Skin epidermis (tissue), 12 donors: ENCODE measurements around the gene TBX2.
"Not testable (repeated sequence)": the region's sequence is repeated elsewhere in the genome, so short reads cannot be mapped to it uniquely, and the experiment has no call there.

Source experiments
- H3K27ac ChIP-seq, 21 experiments: fragments of 200-600 bp; sonication (generic) in 11 of 21; one replicate each; pipeline ENCODE4 v1.5.0; 2020; ENCODE audit warnings: mild to moderate bottlenecking in 3 of 21, inconsistent platforms in 2 of 21, moderate library complexity in 2 of 21
- H3K4me3 ChIP-seq, 7 experiments: fragments of 200-600 bp; sonication (generic) in 2 of 7; one replicate each; pipeline ENCODE4 v1.5.0; 2020; ENCODE audit warnings: inconsistent platforms in 2 of 7, mild to moderate bottlenecking in 2 of 7, moderate library complexity in 1 of 7

The TBX2 gene

GRCh38 chr17:61399131-61400065 lies at the start of gene TBX2:
Gene TBX2 (plus strand): TSS chr17:61399843. CDS start chr17:61400177, 334 bp downstream.
- H3K4me3 ChIP-seq = peak within 1 kb of the TSS; percentile 29 to 54 (median 43)
- H3K27ac ChIP-seq = peak within 1 kb of the TSS; percentile 28 to 80 (median 62)

DNA sequence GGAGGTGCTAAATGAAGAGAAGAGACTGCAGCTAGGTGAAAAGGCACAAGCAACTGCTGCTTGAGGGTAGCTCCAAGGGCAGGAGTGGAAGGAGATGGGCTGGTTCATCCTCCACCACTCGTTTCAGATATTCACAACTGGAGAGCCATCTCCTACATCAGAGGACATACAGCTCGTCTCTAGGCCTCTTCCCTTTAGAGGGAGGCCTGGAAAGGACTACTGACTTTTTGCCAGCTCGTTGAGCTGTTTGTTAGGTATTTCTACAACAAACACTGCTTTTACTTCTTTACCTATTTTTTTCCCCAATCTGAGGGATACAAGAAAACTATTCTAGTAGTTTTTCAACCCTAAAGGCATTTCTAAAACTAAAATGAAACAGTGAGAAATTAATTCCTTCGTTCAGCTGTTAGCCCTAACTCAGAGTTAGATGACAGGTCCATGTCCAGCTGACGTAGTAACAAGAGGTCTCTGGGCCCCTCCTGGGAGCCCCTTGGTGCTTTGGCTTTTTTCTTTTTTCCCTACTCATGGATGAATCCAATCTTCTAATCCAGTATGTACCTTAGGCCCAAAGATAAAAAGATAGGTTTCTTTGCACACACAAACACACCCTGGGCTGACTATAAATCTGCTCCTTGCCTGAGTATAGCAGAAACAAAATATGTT lies 47.8 kb upstream of the TBX2 start:
- Histone ChIP-seq H3K4me3 (no peak overlapping the region), H3K27ac (no peak overlapping the region)

DNA sequence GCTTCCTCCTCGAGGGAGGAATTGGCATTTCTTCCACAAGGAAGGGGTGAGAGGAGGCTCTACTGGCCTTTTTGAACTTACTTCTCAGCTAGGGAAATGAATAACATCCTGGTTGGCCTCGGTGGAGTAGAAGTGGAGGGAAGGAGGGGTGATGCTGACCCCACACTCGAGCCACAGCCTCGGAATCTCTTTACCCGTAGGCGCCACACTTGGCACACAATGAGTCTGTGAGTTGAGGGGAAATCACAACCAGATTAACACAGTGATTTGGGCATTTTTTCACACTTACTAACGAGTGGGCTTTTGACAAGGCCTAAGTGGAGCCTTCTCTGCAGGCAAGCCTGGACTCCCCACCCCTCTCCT lies 47.3 kb upstream of the TBX2 start:
- Histone ChIP-seq H3K4me3 (no peak overlapping the region), H3K27ac (no peak overlapping the region)

GRCh38 chr17:61352781-61353491 lies 46.7 kb upstream of the TBX2 start:
- H3K27ac ChIP-seq = no peak overlapping the region
- H3K4me3 ChIP-seq = no peak overlapping the region

GRCh38 chr17:61353615-61354014 lies 46.0 kb upstream of the TBX2 start:
- Histone ChIP-seq H3K4me3 (no peak overlapping the region), H3K27ac (no peak overlapping the region)

GRCh38 chr17:61354895-61355874 lies 44.5 kb upstream of the TBX2 start:
- Histone ChIP-seq H3K4me3 (no peak overlapping the region), H3K27ac (no peak overlapping the region)

DNA sequence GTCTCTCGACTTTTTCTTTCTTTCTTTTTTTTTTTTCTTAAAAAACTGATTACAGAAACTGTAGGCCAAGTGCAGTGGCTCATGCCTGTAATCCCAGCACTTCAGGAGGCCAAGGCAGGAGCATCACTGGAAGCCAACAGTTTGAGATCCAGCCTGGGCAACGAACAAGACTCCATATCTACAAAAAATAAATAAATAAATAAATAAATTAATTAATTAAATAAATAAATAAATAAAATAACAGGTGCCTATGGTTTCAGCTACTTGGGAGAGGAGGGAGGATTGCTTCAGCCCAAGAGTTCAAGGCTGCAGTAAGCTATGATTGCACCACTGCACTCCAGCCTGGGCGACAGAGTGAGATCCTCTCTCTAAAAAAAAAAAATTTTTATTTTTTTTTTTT lies 42.6 kb upstream of the TBX2 start:
- H3K27ac ChIP-seq, H3K4me3 ChIP-seq: not testable (repeated sequence)

- not testable (repeated sequence) for H3K4me3 ChIP-seq, H3K27ac ChIP-seq
These were observed 40.1 kb upstream of the TBX2 start for GRCh38 chr17:61359513-61359912.

- Histone ChIP-seq H3K27ac (no peak overlapping the region), H3K4me3 (no peak overlapping the region)
These were observed 39.2 kb upstream of the TBX2 start for GRCh38 chr17:61360318-61360943.

DNA sequence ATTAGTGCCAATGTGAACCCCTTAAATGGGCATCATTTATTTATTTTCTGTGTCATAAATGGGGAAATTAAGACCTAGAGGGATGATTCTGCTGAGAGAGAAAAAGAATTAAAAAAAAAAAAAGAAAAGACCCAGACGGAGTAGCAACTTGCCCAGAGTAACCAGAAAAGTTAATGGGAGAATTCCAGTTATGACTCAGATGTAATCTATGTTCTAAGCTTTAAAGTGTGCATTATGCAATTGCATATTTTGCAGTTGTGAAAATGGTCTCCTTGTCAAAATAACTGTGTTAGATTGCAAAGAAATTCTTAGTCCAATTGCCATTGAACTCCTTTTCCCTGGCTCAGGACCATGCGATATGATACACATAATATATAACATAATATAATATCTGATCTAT lies 38.6 kb upstream of the TBX2 start:
- no peak overlapping the region for H3K27ac ChIP-seq
- H3K4me3 ChIP-seq = no peak overlapping the region

DNA sequence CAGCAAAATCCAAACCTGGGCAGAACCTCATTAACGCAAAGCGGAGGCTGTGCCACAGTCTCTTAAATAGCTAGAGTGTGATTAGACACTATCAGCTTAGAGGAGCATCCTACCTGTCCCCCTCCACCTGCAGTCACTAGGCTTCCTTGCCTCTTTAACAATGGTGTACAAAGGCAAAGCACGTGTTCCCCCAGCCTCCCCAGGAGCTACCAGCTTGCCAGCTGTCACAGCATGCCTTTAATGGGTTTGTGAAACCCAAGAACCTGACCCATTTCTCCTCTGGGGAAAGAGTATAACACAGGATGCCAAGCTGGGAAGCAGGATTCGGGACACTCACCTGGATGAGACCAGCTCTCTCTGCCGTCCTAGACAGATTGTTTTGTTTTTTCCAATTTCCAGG lies 37.2 kb upstream of the TBX2 start:
- no peak overlapping the region for H3K4me3 ChIP-seq
- H3K27ac ChIP-seq = no peak overlapping the region

GRCh38 chr17:61362852-61363600 lies 36.6 kb upstream of the TBX2 start:
- Histone ChIP-seq H3K27ac (no peak overlapping the region), H3K4me3 (no peak overlapping the region)

GRCh38 chr17:61363601-61364462 lies 35.8 kb upstream of the TBX2 start:
- H3K27ac ChIP-seq = no peak overlapping the region
- H3K4me3 ChIP-seq = no peak overlapping the region

DNA sequence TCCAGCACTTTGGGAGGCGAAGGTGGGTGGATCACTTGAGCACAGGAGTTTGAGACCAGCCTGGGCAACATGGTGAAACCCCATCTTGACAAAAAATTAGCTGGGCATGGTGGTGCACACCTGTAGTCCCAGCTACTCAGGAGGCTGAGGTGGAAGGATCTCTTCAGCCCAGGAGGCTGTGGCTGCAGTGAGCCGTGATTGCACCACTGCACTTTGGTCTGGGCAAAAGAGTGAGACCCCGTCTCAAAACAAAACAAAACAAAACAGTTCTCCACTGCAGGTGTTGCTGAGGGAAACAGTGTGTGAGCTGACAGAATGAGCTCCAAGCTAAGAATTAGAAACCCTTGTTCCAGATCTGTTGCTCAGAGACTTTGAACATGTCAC lies 35.2 kb upstream of the TBX2 start:
- H3K27ac ChIP-seq = no peak overlapping the region

DNA sequence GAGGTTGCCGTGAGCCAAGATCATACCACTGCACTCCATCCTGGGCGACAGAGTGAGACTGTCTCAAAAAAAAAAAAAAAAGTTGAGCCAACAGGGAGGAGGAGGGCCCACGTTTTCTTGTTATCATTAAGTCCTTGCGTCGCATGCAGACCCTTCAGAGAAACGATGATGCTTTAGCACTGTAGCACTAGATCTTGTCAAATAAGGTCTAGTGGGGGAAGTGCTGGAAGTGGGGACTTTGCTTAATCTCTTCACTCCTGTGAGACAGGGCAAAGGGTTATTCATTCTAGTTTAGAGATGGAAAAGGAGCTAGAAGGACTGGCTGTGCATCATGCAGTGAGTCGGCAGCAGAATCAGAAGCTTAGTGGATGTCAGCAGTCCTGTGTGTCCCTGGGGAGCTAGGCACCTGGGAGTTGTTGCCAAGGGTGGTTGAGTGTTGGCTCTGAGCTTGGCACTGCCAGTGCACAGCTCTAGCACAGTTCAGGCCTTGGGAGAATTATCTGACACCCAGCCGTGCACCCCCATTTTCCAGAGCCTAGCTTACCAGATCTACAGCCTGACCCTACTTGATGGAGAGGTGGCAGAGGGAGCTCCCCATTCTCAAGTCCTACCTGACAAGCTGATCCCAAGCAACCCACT lies 33.4 kb upstream of the TBX2 start:
- Histone ChIP-seq H3K4me3 (no peak overlapping the region), H3K27ac (no peak overlapping the region)

More for the DNA sequence above, 35.2 kb upstream of the TBX2 start:
- H3K4me3 ChIP-seq = no peak overlapping the region

DNA sequence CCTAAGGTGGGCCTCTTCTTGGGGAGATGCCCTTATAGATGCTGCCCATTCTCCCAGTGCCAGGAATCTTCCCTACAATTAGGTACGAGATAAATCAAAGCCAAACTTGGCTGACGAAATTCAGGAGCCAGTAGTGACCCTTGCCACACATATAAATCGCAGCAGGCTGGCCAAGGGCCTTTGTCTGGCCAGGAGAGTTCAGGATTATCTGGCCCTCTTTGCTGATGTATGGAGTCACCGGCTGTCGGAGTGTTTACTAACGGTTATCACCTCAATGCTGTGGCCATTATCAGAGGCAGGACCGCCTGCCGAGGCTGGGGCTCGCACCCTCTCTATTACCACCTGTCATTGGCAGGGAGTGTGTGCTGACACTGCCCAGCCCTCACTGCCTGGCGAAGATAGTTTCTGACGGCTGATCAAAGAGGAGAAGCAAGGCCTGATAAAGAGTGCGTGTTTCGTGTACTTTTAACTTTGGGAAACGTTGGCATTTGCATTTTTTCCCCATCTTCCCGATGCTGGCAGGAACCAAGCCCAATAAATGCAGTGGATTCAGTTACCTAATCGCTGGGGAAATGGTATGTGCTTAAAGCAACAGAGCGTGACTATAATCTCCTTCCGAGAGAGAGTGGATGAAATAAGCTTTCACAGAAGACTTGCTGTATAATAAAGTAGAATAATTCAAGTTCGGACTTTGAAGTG lies 32.8 kb upstream of the TBX2 start:
- Histone ChIP-seq H3K4me3 (no peak overlapping the region), H3K27ac (no peak overlapping the region)
